HG03442 (cell line): ENCODE results near the gene INHBB.
"Not testable (repeated sequence)": the region's sequence is repeated elsewhere in the genome, so short reads cannot be mapped to it uniquely, and the experiment has no call there.

Experiments
- ATAC-seq: cut with Tn5 transposase; IDR thresholded peaks from one replicate; pipeline ENCODE4 v1.9.1; 2021; ENCODE audit warnings: mild to moderate bottlenecking, moderate library complexity; ENCODE audit not compliant: unreplicated experiment

INHBB gene

GRCh38 chr2:120376679-120377640, 31.0 kb downstream of the INHBB start:
- ATAC-seq = no peak

- no peak for ATAC-seq
Observed at GRCh38 chr2:120378605-120379004, 32.7 kb downstream of the INHBB start.

- no peak for ATAC-seq
Observed at GRCh38 chr2:120379916-120380893, 34.3 kb downstream of the INHBB start.

DNA sequence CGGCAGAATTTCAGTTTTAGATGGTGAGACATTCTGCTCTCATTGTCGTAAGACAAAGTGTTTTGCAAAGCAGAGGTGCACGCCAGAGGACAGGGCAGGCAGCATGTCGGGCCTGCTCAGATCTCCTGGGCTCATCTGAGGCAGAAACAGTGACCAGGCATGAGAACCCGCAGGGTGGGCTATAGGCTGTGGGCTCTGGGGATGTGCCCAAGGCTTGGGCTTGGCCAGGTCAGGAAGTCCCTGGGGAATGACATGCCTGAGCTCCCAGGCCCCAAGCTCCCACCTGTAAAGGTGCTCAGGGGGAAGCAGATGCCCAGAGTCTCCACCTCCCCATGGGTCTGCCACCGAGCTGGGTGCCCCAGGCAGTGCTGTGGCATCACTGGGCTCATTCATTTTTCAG, 35.3 kb downstream of the INHBB start:
- ATAC-seq = no peak

DNA sequence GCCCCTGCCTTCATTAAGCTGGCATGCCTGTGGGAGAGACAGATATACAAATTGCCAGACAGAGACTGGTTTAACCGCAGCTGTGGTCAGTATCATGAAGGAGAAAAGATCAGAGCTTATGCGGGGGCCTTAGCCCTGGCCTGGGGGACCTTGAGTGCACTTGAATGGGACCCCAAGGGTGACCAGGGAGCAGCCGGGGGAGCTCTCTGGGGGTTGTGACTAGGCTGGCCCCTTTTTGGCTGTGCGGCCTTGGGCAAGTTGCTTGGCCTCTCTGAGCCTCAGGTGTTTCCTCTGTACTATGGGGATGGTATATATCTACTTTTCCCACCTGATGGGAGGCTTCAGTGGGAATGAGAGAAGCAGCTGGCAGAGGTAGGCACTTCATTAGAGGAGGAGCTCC, 35.7 kb downstream of the INHBB start:
- ATAC-seq = no peak

GRCh38 chr2:120382541-120383144, 36.7 kb downstream of the INHBB start:
- ATAC-seq = no peak

GRCh38 chr2:120383191-120383590, 37.3 kb downstream of the INHBB start:
- ATAC-seq = no peak

DNA sequence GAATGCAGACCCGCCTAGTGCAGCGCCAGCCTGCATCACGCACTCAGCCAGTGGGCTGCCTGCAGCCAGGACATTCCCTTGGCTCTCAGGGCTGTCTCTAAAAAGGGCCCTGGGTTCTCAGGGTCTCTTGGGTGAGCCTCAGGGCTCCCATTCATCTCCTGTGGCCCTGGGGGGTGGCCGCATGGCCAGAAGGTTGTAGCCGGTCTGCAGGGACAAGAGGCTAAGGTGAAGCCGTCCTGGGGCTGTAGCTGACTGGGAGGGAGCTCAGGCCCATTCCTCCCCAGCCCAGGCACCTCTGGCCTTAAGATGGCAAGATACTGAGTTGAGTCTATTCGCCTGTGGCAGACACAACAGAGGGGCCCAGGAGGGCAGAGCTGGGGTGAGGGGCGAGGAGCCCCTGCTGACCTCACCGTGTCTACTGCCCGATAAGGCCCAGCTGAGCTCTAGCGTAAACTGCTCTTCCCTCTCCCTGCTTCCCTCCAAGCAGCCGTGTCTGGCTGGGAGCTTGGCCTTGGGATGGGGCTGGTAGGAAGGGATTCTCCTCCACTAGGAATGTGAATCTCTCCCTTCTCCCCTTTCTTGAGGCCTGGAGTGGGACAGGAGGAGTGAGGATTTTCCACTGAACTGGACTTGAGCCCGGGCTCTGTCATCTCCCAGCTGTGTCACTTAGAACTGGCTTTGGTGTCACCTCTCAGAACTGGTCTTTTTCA, 37.9 kb downstream of the INHBB start:
- ATAC-seq = no peak

DNA sequence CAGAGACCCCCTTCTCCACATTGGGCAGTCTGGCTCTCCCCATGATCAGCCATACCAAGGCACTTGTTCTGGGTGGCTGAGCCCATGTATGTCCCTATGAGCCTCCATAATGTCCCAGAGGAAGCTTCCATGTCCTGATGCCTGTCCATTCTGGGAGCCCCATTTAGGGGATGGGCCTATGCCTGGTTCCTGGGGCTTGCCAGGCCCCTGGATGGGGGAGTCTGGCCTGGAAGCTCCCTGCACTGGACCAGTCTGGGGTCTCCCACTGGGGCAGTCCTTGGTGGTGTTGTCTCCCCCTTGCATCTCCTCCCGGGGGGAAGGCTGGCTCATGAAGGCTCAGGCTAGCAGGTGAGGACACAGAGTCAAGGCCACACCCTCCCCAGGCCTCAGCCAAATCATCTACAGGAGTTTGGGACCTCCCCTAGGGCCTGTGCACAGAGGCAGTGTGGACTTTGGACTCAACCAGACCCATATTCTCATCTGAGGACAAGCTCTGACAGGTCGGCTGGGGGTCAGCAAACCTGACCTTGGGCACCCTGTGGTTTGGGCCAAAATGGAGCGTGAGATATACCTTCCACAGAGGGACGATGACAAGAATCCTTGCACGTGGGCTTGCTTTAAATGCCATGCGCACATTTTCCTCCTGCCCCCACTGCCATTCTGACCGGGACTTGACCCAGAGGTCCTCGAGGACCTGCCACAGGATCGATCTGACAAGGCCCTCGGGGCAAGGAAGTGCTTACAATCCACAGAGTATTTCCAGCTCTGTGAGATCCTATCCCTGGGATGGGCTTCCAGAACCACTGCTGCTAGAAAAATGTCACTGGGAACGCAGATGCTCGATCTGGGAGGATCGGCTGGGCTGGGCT, 38.8 kb downstream of the INHBB start:
- no peak for ATAC-seq

GRCh38 chr2:120385355-120386127, 39.6 kb downstream of the INHBB start:
- ATAC-seq = no peak

- ATAC-seq = no peak
Observed at GRCh38 chr2:120388222-120389035, 42.5 kb downstream of the INHBB start.

- ATAC-seq = no peak
Observed at GRCh38 chr2:120389036-120389391, 43.1 kb downstream of the INHBB start.

DNA sequence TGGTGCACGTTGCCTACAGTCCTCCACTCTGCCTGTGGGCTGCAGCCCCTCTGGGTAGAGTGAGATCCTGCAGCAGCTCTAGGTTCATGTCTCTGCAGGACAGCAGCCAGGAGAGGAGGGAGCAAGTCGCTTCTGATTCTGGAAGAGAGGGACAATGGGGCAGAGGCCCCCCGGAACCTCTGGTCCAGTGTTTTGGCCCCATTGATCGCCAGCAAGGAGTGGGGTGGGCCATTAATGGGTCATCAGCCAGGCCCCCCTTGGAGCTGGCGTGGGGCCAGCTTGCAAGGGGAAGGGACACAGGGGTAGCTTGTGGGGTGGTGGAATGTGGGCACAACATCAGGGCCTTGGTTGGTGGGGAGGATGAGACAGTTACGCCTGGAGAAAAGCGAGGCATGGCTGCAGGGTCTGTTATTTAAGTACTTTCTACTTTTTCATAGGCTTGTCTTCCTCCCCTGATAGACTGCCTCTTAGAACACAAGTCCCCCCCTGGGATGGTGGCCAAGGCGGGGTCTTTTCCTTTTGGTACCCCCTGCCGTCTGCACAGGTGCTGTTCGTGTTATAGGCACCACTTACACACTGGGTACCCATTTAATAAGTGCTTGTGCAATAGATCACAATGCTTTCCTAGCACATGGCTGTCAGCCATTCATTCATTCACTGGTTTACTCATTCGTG, 44.6 kb downstream of the INHBB start:
- ATAC-seq = no peak

DNA sequence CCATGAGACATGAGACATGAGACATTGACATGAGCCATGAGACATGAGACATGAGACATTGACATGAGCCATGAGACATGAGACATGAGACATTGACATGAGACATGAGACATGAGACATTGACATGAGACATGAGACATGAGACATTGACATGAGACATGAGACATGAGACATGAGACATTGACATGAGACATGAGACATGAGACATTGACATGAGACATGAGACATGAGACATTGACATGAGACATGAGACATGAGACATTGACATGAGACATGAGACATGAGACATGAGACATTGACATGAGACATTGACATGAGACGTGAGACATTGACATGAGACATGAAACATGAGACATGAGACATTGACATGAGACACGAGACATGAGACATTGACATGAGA, 45.4 kb downstream of the INHBB start:
- ATAC-seq = not testable (repeated sequence)

GRCh38 chr2:120391911-120392665, 46.2 kb downstream of the INHBB start:
- no peak for ATAC-seq

- ATAC-seq = no peak
Observed at GRCh38 chr2:120392923-120393322, 47.0 kb downstream of the INHBB start.

DNA sequence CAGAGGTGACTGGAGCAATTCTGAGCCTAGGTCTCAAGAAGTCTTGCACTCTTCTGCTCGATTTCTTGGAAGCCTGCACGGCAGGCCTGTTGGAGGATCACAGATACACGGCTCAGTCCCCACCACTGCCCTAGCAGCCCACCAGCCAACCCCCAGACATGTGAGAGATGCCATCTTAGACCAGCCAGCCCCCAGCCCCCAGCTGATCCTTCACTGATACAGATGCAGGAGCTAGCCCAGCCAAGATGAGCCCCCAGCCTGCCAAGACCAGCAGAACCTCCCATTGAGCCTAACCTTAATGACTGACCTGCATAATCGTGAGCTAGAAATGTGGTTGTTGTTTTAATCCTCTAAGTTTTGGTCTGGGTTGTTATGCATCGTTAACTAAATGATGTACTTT, 47.5 kb downstream of the INHBB start:
- ATAC-seq = no peak
